Astrocyte of the cerebellum (primary cell): ENCODE measurements around the gene PARVA.

Experiments used
- DNase-seq: peaks from one replicate; pipeline ENCODE4 v3.0.0-alpha.2; 2011; ENCODE audit warnings: low read depth
- H3K4me3 ChIP-seq: 2 replicates; pipeline ENCODE4 v1.5.1; 2011; ENCODE audit warnings: mild to moderate bottlenecking, low read depth, low read length, moderate library complexity
- CTCF ChIP-seq: IDR thresholded peaks from 2 replicates; pipeline ENCODE4 v1.5.1; 2012; ENCODE audit warnings: low read length, low read depth, moderate library complexity, mild to moderate bottlenecking; ENCODE audit errors: missing control alignments
- in situ Hi-C: cut with HindIII; loops from 2 replicates; pipeline ENCODE4 v1.10.0; 2017; ENCODE audit warnings: low sequenced_read_pairs

Gene PARVA

DNA sequence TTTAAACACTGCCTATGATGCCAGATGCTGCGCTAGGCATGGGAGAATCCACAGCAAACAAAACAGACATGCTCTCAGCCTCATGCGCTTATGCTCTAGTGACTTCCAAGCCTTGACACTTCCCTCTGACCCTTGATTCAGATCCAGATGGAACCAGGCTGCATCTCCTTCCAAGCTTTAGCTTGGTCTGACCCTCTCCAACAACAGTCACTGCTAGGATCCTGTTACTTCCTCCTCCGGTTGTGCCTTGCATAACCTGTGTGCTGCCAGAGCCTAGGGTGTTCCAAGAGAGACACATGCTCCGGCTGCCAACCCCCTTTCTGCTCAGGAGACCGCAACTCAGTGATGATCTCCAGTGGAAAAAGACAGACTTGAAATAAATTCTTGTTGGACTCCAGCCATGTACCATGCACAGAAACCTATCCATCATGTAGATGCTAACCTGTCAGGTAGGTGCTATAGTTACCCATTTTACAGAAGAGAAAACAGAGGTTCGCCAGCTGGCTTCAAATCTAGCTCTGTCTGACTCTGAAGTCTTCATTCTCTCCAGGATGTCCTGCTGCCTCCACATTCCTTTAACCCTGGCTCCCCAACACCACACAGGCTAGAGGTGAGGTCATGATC lies 160.5 kb downstream of the PARVA start:
- no peak for TF ChIP-seq CTCF
- DNase-seq, result no peak

GRCh38 chr11:12538889-12539421 lies 161.6 kb downstream of the PARVA start:
- no peak overlapping the region for H3K4me3 ChIP-seq
- in situ Hi-C loops, result no loop called here
- no peak for TF ChIP-seq CTCF
- no peak for DNase-seq

More for the DNA sequence above, 160.5 kb downstream of the PARVA start:
- no peak overlapping the region for H3K4me3 ChIP-seq
- in situ Hi-C loops, result no loop called here

DNA sequence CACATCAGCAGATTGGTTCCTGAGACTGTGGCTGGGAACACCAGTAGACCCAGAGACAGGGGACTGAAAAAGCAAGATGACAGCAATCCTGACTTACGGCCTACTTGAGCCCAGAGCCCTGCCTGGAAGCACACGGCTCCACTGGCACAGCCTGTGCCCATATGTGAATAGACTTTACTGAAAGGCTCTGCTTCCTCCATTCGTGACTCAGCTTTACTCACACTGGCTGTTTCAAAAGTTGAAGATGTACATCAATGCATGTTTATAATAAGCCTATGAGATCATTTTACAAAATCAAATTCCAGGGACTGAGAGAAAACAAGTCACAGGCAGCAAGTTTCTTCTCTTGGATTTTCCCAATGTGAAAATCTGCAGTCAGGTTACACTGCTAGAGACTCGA lies 162.2 kb downstream of the PARVA start:
- in situ Hi-C loops, result no loop called here
- DNase-seq, result peak; percentile 53
- no peak for TF ChIP-seq CTCF
- H3K4me3 ChIP-seq, result no peak overlapping the region

- H3K4me3 ChIP-seq, result no peak overlapping the region
- in situ Hi-C loops, result no loop called here
- TF ChIP-seq CTCF, result no peak
- no peak for DNase-seq
These were observed 162.8 kb downstream of the PARVA start for GRCh38 chr11:12540075-12540680.

GRCh38 chr11:12540913-12541582 lies 163.7 kb downstream of the PARVA start:
- H3K4me3 ChIP-seq, result no peak overlapping the region
- TF ChIP-seq CTCF, result peak; percentile 46
- DNase-seq, result peak; percentile 74
- in situ Hi-C loops, result no loop called here

GRCh38 chr11:12541583-12542151 lies 164.3 kb downstream of the PARVA start:
- no peak for DNase-seq
- in situ Hi-C loops, result no loop called here
- TF ChIP-seq CTCF, result no peak
- no peak overlapping the region for H3K4me3 ChIP-seq
